ENCODE measurements around the gene TPRG1. TPM values are rescaled to one million over a fixed set of nuclear protein-coding genes. Genes with fewer than 3 reads are reported as not detected.

The TPRG1 gene
- total and polyA plus RNA-seq, 7 donors: 0.23 to 9.1 (median 3.2) TPM

- no peaks in the 10 kb centered on the region for H3K36me3 ChIP-seq
- no peak for TF ChIP-seq EP300 (IDR thresholded peaks at IDR 0.05)
- TF ChIP-seq CTCF (IDR thresholded peaks at IDR 0.05): no peak
- no peak for TF ChIP-seq POLR2A (IDR thresholded peaks at IDR 0.05)
- no peak for TF ChIP-seq POLR2AphosphoS5 (IDR thresholded peaks at IDR 0.05)
- no peak overlapping the region for H3K4me3 ChIP-seq
- H3K27me3 ChIP-seq: no peaks in the 10 kb centered on the region
- 51 to 81% methylated on average over 5 of the region's 5 CpGs for WGBS, 2 donors
- intact Hi-C loops (cut with DNase I): no loop called here
- peaks cover 0 to 19% (median 8%) of the 10 kb centered on the region in 4 donors for H3K4me1 ChIP-seq
- H3K9me3 ChIP-seq: no peaks in the 10 kb centered on the region
- DNase-seq: no peak
- H3K27ac ChIP-seq: no peak overlapping the region
Measured at GRCh38 chr3:189353318-189353965, 181.7 kb downstream of the TPRG1 start.

- 22 to 73% methylated on average over 6 of the region's 6 CpGs for WGBS, 2 donors
- H3K4me3 ChIP-seq: no peak overlapping the region
- H3K36me3 ChIP-seq: no peaks in the 10 kb centered on the region
- TF ChIP-seq POLR2AphosphoS5 (IDR thresholded peaks at IDR 0.05) (no peak), EP300 (IDR thresholded peaks at IDR 0.05) (no peak), POLR2A (IDR thresholded peaks at IDR 0.05) (no peak), CTCF (IDR thresholded peaks at IDR 0.05) (no peak)
- peaks cover 0 to 19% (median 8%) of the 10 kb centered on the region in 4 donors for H3K4me1 ChIP-seq
- no peak for DNase-seq
- H3K9me3 ChIP-seq: no peaks in the 10 kb centered on the region
- H3K27me3 ChIP-seq: no peaks in the 10 kb centered on the region
- intact Hi-C loops (cut with DNase I): no loop called here
- H3K27ac ChIP-seq: no peak overlapping the region
Measured at GRCh38 chr3:189353988-189354889, 182.5 kb downstream of the TPRG1 start.

- TF ChIP-seq POLR2AphosphoS5 (IDR thresholded peaks at IDR 0.05) (no peak), POLR2A (IDR thresholded peaks at IDR 0.05) (no peak), EP300 (IDR thresholded peaks at IDR 0.05) (no peak), CTCF (IDR thresholded peaks at IDR 0.05) (no peak)
- Histone ChIP-seq H3K27ac (no peak overlapping the region), H3K36me3 (no peaks in the 10 kb centered on the region), H3K4me1 (peaks cover 0 to 19% (median 8%) of the 10 kb centered on the region in 4 donors), H3K9me3 (no peaks in the 10 kb centered on the region), H3K27me3 (no peaks in the 10 kb centered on the region), H3K4me3 (no peak overlapping the region)
- 56 to 73% methylated on average over 2 of the region's 2 CpGs for whole genome bisulfite sequencing, 2 donors
- DNase-seq: no peak
- intact Hi-C loops (cut with DNase I): no loop called here
Measured at GRCh38 chr3:189355115-189355480, 183.3 kb downstream of the TPRG1 start.

- 13 to 39% methylated on average over 6 of the region's 6 CpGs for WGBS, 2 donors
- no peak for DNase-seq
- no peaks in the 10 kb centered on the region for H3K36me3 ChIP-seq
- TF ChIP-seq CTCF (IDR thresholded peaks at IDR 0.05): no peak
- no peak for TF ChIP-seq EP300 (IDR thresholded peaks at IDR 0.05)
- no peak for TF ChIP-seq POLR2A (IDR thresholded peaks at IDR 0.05)
- no peak for TF ChIP-seq POLR2AphosphoS5 (IDR thresholded peaks at IDR 0.05)
- intact Hi-C loops (cut with DNase I): no loop called here
- no peaks in the 10 kb centered on the region for H3K27me3 ChIP-seq
- H3K4me1 ChIP-seq: peaks cover 0 to 19% (median 8%) of the 10 kb centered on the region in 4 donors
- no peak overlapping the region for H3K27ac ChIP-seq
- no peak overlapping the region for H3K4me3 ChIP-seq
- no peaks in the 10 kb centered on the region for H3K9me3 ChIP-seq
Measured at GRCh38 chr3:189355481-189356201, 183.9 kb downstream of the TPRG1 start.
